H1 (cell line): Measurements from ENCODE around the gene CACNA2D1.

Experiments
- CEBPB ChIP-seq: IDR thresholded peaks from 2 replicates; pipeline ENCODE4 v1.6.1; 2012; ENCODE audit warnings: low read depth, low read length
- CHD2 ChIP-seq: IDR thresholded peaks from 2 replicates; pipeline ENCODE4 v1.6.1; 2012; ENCODE audit warnings: low read length, improper control_type of control experiment
- CREB1 ChIP-seq: IDR thresholded peaks from 2 replicates; pipeline ENCODE4 v1.6.1; 2012; ENCODE audit warnings: inconsistent platforms
- EGR1 ChIP-seq: IDR thresholded peaks from 2 replicates; pipeline ENCODE4 v1.6.1; 2011; ENCODE audit warnings: low read depth, low read length, borderline replicate concordance
- EZH2 ChIP-seq: fragments of 200-600 bp; sonication (generic); IDR thresholded peaks from 2 replicates; pipeline ENCODE4 v1.7.1; 2012; ENCODE audit warnings: low read depth, mild to moderate bottlenecking, moderate library complexity, low read length, inconsistent platforms; ENCODE audit not compliant: severe bottlenecking
- MAX ChIP-seq: IDR thresholded peaks from 2 replicates; pipeline ENCODE4 v1.6.1; 2012; ENCODE audit warnings: inconsistent platforms
- POLR2A ChIP-seq, 2 experiments: IDR thresholded peaks; 1 replicate in 1 of 2; 2 replicates in 1 of 2; pipeline ENCODE4 v1.6.1; 2011; ENCODE audit warnings: low read depth in 2 of 2, low read length in 2 of 2, mild to moderate bottlenecking in 2 of 2; ENCODE audit errors: control extremely low read depth in 1 of 2
- RFX5 ChIP-seq: IDR thresholded peaks from 2 replicates; pipeline ENCODE4 v1.6.1; 2011; ENCODE audit warnings: low read depth, low read length, improper control_type of control experiment, borderline replicate concordance
- RXRA ChIP-seq: IDR thresholded peaks from 2 replicates; pipeline ENCODE4 v1.6.1; 2011; ENCODE audit warnings: low read depth, mild to moderate bottlenecking, low read length, moderate library complexity; ENCODE audit not compliant: insufficient read depth
- SP2 ChIP-seq: IDR thresholded peaks from 2 replicates; pipeline ENCODE4 v1.6.1; 2012; ENCODE audit warnings: mild to moderate bottlenecking, low read length, inconsistent platforms
- SUZ12 ChIP-seq: fragments of 200-600 bp; sonication (generic); IDR thresholded peaks from 2 replicates; pipeline ENCODE4 v1.6.1; 2012; ENCODE audit warnings: mild to moderate bottlenecking, inconsistent platforms, low read length, moderate library complexity, mixed read lengths
- YY1 ChIP-seq: IDR thresholded peaks from 2 replicates; pipeline ENCODE4 v1.6.1; 2011; ENCODE audit warnings: low read depth, mild to moderate bottlenecking, low read length
- ZNF274 ChIP-seq: IDR thresholded peaks from 2 replicates; pipeline ENCODE4 v1.7.0; 2012; ENCODE audit warnings: low read length, borderline replicate concordance; ENCODE audit errors: extremely low read depth
- TF ChIP-seq, protein P1 (sequence below), 3 experiments: IDR thresholded peaks; 1 replicate in 2 of 3; 2 replicates in 1 of 3; pipeline versions ENCODE4 v1.5.1 to v1.6.1; 2011; ENCODE audit warnings: low read length in 3 of 3, mild to moderate bottlenecking in 3 of 3, inconsistent platforms in 2 of 3, low read depth in 1 of 3, moderate library complexity in 1 of 3; ENCODE audit not compliant: insufficient read depth in 1 of 3; ENCODE audit errors: control extremely low read depth in 1 of 3

GRCh38 chr7:82444220-82444909, 788 bp upstream of the CACNA2D1 start:
- no peak for TF ChIP-seq ZNF274
- 0 out of 3 replicates have a peak, but pooled peaks of 1 of the 2 experiments have one; percentile 11 for TF ChIP-seq POLR2A (IDR thresholded peaks at IDR 0.05; ENCODE audit: control extremely low read depth in 1 of 2, low read depth in 2 of 2, low read length in 2 of 2)
- TF ChIP-seq SP2 = no peak
- no peak for TF ChIP-seq EGR1
- TF ChIP-seq EZH2 = no peak
- no peak for TF ChIP-seq RXRA
- no peak for TF ChIP-seq CHD2
- TF ChIP-seq, protein P1, sequence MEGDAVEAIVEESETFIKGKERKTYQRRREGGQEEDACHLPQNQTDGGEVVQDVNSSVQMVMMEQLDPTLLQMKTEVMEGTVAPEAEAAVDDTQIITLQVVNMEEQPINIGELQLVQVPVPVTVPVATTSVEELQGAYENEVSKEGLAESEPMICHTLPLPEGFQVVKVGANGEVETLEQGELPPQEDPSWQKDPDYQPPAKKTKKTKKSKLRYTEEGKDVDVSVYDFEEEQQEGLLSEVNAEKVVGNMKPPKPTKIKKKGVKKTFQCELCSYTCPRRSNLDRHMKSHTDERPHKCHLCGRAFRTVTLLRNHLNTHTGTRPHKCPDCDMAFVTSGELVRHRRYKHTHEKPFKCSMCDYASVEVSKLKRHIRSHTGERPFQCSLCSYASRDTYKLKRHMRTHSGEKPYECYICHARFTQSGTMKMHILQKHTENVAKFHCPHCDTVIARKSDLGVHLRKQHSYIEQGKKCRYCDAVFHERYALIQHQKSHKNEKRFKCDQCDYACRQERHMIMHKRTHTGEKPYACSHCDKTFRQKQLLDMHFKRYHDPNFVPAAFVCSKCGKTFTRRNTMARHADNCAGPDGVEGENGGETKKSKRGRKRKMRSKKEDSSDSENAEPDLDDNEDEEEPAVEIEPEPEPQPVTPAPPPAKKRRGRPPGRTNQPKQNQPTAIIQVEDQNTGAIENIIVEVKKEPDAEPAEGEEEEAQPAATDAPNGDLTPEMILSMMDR (IDR thresholded peaks at IDR 0.05; ENCODE audit: control extremely low read depth in 1 of 3, insufficient read depth in 1 of 3, low read depth in 1 of 3, low read length in 3 of 3) = peak in 1 of 3 experiments; percentile 6; a peak in 1 of 4 replicates
- TF ChIP-seq CEBPB = no peak
- TF ChIP-seq SUZ12 = no peak
- no peak for TF ChIP-seq CREB1
- no peak for TF ChIP-seq RFX5
- no peak for TF ChIP-seq YY1
- TF ChIP-seq MAX = 0 out of 2 replicates have a peak, but pooled peaks have one; percentile 32
